Lung (tissue), 12 donors: ENCODE measurements around the gene MYH16. TPM values are rescaled to one million over a fixed set of nuclear protein-coding genes. Genes with fewer than 3 reads are reported as not detected.

Experiments
- ATAC-seq: fragments of 200-7000 bp; cut with Tn5 transposase; one replicate; pipeline ENCODE4 v1.9.1; 2020; ENCODE audit warnings: moderate number of reproducible peaks; ENCODE audit not compliant: insufficient read depth, low FRiP score
- DNase-seq, 3 donors: peaks; one replicate each; pipeline ENCODE4 v3.0.0-alpha.2; 2013 to 2017
- H3K27ac ChIP-seq, 2 donors: one replicate each; pipeline ENCODE4 v1.5.1; 2013; ENCODE audit warnings: mild to moderate bottlenecking in 2 of 2, moderate library complexity in 2 of 2, control low read depth in 1 of 2, inconsistent platforms in 1 of 2, low read depth in 1 of 2, low read length in 1 of 2
- H3K27me3 ChIP-seq, 3 donors: one replicate each; pipeline ENCODE4 v1.5.1; 2013; ENCODE audit warnings: low read length in 2 of 3; ENCODE audit not compliant: control insufficient read depth in 3 of 3, insufficient read depth in 3 of 3
- H3K36me3 ChIP-seq, 4 donors: one replicate each; pipeline ENCODE4 v1.5.1; 2013; ENCODE audit warnings: low read length in 4 of 4, mild to moderate bottlenecking in 1 of 4, moderate library complexity in 1 of 4; ENCODE audit not compliant: control insufficient read depth in 4 of 4, insufficient read depth in 4 of 4
- H3K4me1 ChIP-seq, 5 donors: one replicate each; pipeline ENCODE4 v1.5.1; 2013; ENCODE audit warnings: low read length in 5 of 5, mild to moderate bottlenecking in 2 of 5, moderate library complexity in 1 of 5; ENCODE audit not compliant: control insufficient read depth in 5 of 5, insufficient read depth in 5 of 5
- H3K4me3 ChIP-seq: one replicate; pipeline ENCODE4 v1.5.1; 2013; ENCODE audit warnings: mild to moderate bottlenecking, control low read depth, moderate library complexity
- H3K9ac ChIP-seq, 2 donors: one replicate each; pipeline ENCODE4 v1.5.1; 2013; ENCODE audit warnings: low read length in 2 of 2, control low read depth in 1 of 2; ENCODE audit not compliant: insufficient read depth in 1 of 2
- H3K9me3 ChIP-seq, 4 donors: one replicate each; pipeline ENCODE4 v1.5.1; 2013; ENCODE audit warnings: low read length in 3 of 4, mild to moderate bottlenecking in 1 of 4, moderate library complexity in 1 of 4; ENCODE audit not compliant: control insufficient read depth in 4 of 4, insufficient read depth in 3 of 4
- WGBS, 2 donors: extraction: QIAGEN DNeasy Blood & Tissue Kit; methylation state at CpG; one replicate each; pipeline ENCODE4 v1.1.7; 2013; 5-methylcytosine and 5-hydroxymethylcytosine counted together
- polyA plus RNA-seq, 2 donors: library from polyadenylated mRNA; stranded (reverse); fragments of 200-250 nt; gene quantifications; one replicate each; pipeline ENCODE4 v1.2.1, GENCODE V29; 2013
- total RNA-seq, 2 donors: library from RNA; depleted of rRNA in 1 of 2; stranded (reverse); fragments of >200 nt in 1 of 2; gene quantifications; one replicate each; pipeline ENCODE4 v1.2.1, GENCODE V29; 2014 to 2021
- TF ChIP-seq, protein P1 (sequence below): IDR thresholded peaks from 2 replicates; pipeline ENCODE4 v1.5.1; 2012; ENCODE audit warnings: mild to moderate bottlenecking; ENCODE audit errors: control extremely low read depth, extremely low read depth
- donor health status: control.
- donor health status: control.
- donor health status: Bipolar disorder and iron deficiency.
- donor health status: healthy.
- donor health status: DM: yes; HTN: yes; CAD: no.

Gene MYH16
- total and polyA plus RNA-seq, 4 donors = 0.04 to 0.07 TPM; not detected in 2

DNA sequence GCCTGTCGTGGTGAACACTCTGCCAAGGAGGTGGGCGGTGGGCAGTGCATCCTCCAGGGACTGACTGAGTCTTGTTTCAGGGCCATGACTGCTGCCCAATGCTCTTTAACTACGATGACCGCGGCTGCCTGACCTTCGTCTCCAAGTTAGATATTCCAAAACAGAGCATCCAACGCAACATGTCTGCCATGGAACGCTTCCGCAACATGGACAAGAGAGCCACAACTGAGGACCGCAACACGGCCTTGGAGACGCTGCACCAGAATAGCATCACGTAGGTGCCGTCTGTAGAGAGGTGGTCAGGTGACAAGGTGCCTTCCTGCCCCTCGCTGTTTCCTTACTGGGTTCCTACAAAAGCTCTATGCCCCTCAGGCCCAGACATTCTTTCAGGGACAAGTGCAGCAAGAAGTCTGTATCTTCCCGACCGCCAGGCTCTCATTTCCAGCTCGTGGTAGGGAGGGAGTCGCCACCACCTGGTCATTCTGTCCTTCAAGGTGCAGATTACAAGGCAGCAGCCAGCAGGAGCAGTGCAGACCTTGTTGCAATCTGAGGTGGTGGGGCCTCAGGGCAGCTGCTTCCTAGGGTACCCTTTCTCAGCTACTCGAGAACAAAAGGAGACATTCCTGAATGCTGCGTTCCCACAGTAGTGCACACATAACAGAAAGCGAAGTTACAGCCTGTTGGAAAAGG, 87.0 kb downstream of the MYH16 start:
- no peaks in the 10 kb centered on the region for H3K27me3 ChIP-seq
- H3K9me3 ChIP-seq = peaks cover 0 to 2% (median 0%) of the 10 kb centered on the region in 4 donors
- H3K36me3 ChIP-seq = peaks cover 25 to 46% (median 39%) of the 10 kb centered on the region in 4 donors
- no peaks in the 10 kb centered on the region for H3K4me1 ChIP-seq
- ATAC-seq = no peak
- WGBS, 2 donors = 91 to 92% methylated on average over 22 of the region's 22 CpGs
- no peak overlapping the region for H3K27ac ChIP-seq
- DNase-seq = no peak
- no peak overlapping the region for H3K9ac ChIP-seq
- no peak overlapping the region for H3K4me3 ChIP-seq
- TF ChIP-seq, protein P1, sequence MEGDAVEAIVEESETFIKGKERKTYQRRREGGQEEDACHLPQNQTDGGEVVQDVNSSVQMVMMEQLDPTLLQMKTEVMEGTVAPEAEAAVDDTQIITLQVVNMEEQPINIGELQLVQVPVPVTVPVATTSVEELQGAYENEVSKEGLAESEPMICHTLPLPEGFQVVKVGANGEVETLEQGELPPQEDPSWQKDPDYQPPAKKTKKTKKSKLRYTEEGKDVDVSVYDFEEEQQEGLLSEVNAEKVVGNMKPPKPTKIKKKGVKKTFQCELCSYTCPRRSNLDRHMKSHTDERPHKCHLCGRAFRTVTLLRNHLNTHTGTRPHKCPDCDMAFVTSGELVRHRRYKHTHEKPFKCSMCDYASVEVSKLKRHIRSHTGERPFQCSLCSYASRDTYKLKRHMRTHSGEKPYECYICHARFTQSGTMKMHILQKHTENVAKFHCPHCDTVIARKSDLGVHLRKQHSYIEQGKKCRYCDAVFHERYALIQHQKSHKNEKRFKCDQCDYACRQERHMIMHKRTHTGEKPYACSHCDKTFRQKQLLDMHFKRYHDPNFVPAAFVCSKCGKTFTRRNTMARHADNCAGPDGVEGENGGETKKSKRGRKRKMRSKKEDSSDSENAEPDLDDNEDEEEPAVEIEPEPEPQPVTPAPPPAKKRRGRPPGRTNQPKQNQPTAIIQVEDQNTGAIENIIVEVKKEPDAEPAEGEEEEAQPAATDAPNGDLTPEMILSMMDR = no peak

Other genes starting within 250 kb of the MYH16 start
- gene SMURF1, start 128.7 kb upstream of the MYH16 start, total RNA-seq = 10 to 100 TPM; 30.6 to 36.4 TPM
- gene SMURF1, start 128.7 kb upstream of the MYH16 start, polyA plus RNA-seq = 10 to 100 TPM in 1 of 2 donors, 1 to 10 TPM in 1; 9.0 to 12.4 TPM
- 1 to 10 TPM in 1 of 2 donors, under 1 TPM in 1; 0.40 to 1.3 TPM for gene KPNA7, start 64.7 kb upstream of the MYH16 start, total RNA-seq
- under 1 TPM; 0.55 to 0.58 TPM for gene KPNA7, start 64.7 kb upstream of the MYH16 start, polyA plus RNA-seq
- gene ARPC1A, start 53.1 kb downstream of the MYH16 start, total RNA-seq = 100 to 1,000 TPM in 1 of 2 donors, 10 to 100 TPM in 1; 71.3 to 135 TPM
- gene ARPC1A, start 53.1 kb downstream of the MYH16 start, polyA plus RNA-seq = 100 to 1,000 TPM; 105 to 212 TPM
- 100 to 1,000 TPM; 164 to 310 TPM for gene ARPC1B, start 101.9 kb downstream of the MYH16 start, total RNA-seq
- 100 to 1,000 TPM; 221 to 937 TPM for gene ARPC1B, start 101.9 kb downstream of the MYH16 start, polyA plus RNA-seq
- 10 to 100 TPM; 20.5 to 96.6 TPM for gene PDAP1, start 135.8 kb downstream of the MYH16 start, total RNA-seq
- 100 to 1,000 TPM; 130 to 191 TPM for gene PDAP1, start 135.8 kb downstream of the MYH16 start, polyA plus RNA-seq
- 100 to 1,000 TPM in 1 of 2 donors, 10 to 100 TPM in 1; 88.5 to 107 TPM for gene BUD31, start 136.1 kb downstream of the MYH16 start, total RNA-seq
- 100 to 1,000 TPM; 124 to 185 TPM for gene BUD31, start 136.1 kb downstream of the MYH16 start, polyA plus RNA-seq
- 1 to 10 TPM; 4.5 to 6.8 TPM for gene PTCD1, start 166.0 kb downstream of the MYH16 start, total RNA-seq
- gene PTCD1, start 166.0 kb downstream of the MYH16 start, polyA plus RNA-seq = 1 to 10 TPM; 2.8 to 3.4 TPM
- gene CPSF4, start 166.1 kb downstream of the MYH16 start, total RNA-seq = 10 to 100 TPM; 18.3 to 36.8 TPM
- 10 to 100 TPM; 26.1 to 29.3 TPM for gene CPSF4, start 166.1 kb downstream of the MYH16 start, polyA plus RNA-seq
- 100 to 1,000 TPM; 128 to 208 TPM for gene ATP5MF, start 193.3 kb downstream of the MYH16 start, total RNA-seq
- gene ATP5MF, start 193.3 kb downstream of the MYH16 start, polyA plus RNA-seq = 1,000 to 10,000 TPM in 1 of 2 donors, 100 to 1,000 TPM in 1; 970 to 1,164 TPM
- 10 to 100 TPM; 10.6 to 19.7 TPM for gene ZNF789, start 200.1 kb downstream of the MYH16 start, total RNA-seq
- 10 to 100 TPM in 1 of 2 donors, 1 to 10 TPM in 1; 4.1 to 12.5 TPM for gene ZNF789, start 200.1 kb downstream of the MYH16 start, polyA plus RNA-seq
- 10 to 100 TPM; 29.9 to 44.5 TPM for gene ZNF394, start 227.4 kb downstream of the MYH16 start, total RNA-seq
- gene ZNF394, start 227.4 kb downstream of the MYH16 start, polyA plus RNA-seq = 10 to 100 TPM; 18.5 to 23.0 TPM
- gene ZKSCAN5, start 231.8 kb downstream of the MYH16 start, total RNA-seq = 1 to 10 TPM; 8.4 to 9.7 TPM
- 1 to 10 TPM; 3.1 to 4.0 TPM for gene ZKSCAN5, start 231.8 kb downstream of the MYH16 start, polyA plus RNA-seq